CD4-positive, alpha-beta T cell treated with Interleukin-10 for 1 hour (primary cell): ENCODE measurements around the gene DCLK1.
"Not testable (repeated sequence)": the region's sequence is repeated elsewhere in the genome, so short reads cannot be mapped to it uniquely, and the experiment has no call there.

Experiments used
- DNase-seq: peaks from one replicate; pipeline ENCODE4 v3.0.0-alpha.2; 2020

DCLK1 gene

DNA sequence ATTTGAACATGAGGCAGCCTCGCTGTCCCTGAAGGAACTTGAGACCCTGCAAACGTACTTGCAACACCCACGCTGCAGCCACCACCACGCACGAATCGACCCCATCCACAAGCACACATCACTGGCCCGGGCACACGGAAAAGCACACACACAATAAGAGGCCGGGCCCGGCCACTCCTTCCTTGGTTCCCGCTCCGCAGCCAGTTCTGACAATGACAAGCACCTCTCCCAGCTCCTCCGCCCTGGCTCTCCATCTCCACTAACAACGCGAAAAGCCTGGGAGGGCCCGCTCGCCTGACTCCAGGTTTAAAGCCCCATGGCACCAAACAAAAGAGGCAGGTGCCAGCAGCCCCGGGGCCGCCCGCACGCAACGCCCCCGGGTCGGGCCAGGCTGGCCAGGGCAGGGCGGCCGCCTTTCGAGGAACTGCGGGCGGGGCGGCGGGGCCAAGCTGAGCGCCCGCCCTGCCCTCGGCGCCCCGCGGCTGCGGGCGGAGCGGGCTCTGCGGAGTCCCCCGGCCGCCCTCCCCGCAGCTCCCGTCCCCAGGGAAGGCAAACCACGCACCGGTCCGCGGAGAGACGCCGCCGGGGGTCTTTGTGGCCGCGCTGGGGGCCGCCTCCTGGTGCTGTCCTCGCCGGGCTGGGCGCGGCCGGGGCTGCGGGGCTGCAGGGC lies 495 bp downstream of the DCLK1 start:
- no peak for DNase-seq

DNA sequence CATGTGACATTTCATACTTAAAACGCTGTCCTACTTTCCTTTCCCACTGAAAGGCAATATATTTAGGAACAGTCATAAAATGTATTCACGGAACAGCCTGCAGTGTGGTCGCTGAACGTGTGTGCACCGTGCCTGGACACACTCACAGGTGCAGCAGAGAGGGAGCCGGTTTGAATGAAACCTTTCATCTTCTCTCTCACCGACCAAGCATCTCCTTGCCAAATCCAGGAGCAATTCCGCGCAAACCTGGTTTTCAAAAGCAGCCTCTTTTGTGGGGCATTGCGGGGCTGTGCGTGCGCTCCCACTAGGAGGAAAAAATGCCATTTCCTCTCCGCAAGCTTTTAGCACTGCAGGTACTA lies 1.0 kb downstream of the DCLK1 start:
- DNase-seq = no peak

DNA sequence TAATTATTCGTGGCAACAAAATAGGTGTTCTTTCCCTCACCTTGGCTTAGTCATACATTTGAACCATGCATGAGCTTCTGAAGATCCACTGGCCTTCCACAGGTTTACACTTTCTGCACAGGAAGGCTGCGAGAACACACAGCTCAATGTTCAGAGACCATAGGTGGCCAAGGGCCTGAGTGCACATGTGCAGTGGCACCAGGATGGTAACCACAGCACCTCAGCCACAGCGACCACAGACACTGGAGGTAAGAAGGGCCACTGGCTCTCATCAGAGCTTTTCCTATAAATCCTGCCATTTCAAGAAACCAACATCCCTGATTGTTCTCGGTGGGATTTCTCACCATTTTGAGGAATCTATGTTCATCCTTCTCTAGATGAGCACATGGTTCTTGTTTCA lies 1.6 kb downstream of the DCLK1 start:
- no peak for DNase-seq

DNA sequence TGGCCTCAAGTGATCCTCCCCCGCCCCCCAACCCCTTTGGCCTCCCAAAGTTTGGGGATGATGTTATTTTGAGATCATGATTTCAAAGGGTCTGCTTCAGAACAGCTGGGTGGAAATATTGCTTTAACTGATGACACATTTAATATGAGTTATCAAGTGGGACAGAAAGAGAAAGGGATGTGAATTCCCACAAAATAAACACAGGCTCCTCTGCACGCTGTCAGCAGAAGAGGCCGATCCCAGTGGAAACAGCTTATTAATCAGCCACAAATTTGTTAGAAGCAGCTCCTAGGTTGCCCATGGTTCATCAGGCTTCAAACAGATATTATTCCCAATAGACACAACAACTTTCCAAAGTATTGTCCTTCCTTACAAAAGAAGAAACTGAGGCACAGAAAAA lies 4.7 kb downstream of the DCLK1 start:
- no peak for DNase-seq

DNA sequence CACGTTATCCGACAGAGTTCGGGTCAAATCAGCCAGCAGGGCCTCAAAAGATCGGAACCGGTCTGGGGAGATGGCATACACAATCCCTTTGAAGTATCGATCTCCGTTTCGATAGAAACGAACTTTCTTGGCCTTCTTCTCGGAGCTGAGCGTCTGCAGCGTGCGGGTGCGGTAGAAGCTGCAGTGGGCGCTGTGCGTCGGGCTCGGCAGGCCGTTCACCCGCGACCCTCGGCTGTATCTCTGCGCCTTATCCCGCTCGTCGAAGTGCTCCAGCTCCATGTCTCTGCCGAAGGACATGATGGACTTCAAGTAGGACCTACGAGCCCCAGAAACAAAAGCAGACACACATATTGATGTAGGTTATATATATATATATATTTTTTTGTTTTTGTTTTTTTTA lies 5.3 kb downstream of the DCLK1 start:
- no peak for DNase-seq

DNA sequence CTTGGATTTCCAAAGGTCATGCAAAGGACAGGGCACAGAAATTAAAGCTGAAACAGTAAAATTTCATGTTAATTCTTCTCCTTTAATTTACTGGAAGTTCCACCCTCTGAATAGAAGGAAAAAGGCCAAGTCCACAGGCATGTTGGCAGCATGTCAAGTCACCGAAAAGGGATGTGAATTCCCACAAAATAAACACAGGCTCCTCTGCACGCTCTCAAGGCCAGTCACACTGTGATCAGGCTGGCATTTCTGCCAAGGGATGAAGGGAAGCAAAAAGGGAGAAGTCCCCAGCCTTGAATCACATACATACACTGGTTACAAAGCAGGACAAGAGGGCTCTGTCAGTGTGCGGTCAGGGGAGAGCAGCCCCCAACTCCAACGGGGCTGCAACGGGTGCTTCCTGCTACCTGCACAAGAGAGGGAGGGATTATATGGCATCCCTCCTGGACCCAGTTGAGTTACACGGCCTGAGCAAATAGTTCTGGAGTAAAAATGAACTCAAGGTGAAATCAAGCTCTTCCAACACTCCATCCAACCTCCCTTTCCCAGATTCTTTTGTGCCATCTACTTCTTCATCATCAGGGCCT lies 6.9 kb downstream of the DCLK1 start:
- DNase-seq = no peak

DNA sequence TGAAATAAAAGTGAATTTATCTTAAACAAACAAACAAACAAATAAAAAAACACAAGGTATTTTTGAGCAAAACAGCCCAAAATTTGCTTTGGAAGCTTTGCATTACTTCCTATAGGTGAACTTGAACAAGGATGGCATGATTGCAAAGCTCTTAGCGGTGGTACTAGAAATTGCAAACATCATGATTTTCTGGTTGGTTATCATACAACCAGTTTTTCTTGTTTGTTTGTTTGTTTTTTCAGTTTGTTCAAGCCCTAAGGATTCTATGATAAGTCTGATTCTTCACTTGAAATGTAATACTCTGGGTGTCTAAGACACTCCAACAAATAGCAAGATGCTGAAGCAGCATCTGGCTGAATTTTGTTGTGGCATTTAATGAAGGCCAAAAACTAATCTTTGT lies 15.9 kb downstream of the DCLK1 start:
- no peak for DNase-seq

DNA sequence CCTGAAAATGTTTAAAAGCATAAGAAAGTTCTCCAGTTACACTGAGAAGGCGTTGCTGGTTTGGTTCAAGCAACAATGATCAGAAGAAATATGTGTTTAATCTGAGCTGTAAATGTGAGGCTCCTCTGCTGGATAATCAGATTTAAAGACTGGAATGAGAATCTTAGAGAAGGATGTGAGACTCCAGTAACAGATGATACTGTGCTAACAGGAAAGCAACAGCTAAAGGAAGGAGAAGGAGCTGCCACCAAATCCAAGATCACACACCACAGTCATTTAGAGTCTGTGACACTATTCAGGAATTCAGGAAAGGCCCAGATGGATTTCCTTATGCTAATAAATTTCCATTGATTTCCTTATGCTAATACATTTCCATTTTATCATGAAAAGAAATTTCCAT lies 16.9 kb downstream of the DCLK1 start:
- DNase-seq = no peak

DNA sequence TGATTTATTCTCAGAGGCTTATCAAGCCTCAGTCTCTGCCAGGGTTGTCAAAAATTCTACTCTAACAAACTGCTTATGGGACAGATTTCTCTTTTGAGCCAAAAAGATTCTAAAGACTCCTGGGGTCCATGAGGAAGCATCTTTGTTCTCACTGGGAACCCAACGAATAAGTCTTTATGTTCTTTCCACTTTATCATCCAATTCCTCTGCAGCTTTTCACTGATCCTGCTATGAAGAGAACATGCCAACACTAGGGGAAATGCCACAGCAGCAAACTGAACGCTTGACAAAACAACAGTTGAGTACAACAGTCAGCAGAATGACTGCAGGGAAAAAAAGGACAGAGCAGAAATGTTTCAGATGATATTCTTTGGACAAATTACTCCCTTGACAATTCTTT lies 22.2 kb downstream of the DCLK1 start:
- DNase-seq = no peak

DNA sequence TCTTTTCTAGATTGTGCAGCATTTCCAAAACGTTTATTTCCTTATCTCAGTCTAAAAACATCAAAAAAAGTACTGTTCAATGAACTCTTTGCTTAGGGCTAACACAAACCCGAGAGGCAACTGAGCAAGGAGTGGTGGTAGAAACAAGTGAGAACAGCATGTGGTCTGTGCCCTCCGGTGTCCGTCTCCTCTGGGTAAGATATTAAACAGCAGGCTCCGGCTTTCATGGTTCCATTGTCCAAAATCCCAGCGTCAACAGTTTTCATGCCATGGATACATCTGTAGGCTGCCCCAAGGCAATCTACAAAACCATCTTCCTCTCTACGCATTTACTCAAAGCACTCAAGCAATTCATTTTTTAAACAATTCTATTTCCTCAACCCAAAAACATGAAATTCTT lies 22.8 kb downstream of the DCLK1 start:
- DNase-seq = no peak

DNA sequence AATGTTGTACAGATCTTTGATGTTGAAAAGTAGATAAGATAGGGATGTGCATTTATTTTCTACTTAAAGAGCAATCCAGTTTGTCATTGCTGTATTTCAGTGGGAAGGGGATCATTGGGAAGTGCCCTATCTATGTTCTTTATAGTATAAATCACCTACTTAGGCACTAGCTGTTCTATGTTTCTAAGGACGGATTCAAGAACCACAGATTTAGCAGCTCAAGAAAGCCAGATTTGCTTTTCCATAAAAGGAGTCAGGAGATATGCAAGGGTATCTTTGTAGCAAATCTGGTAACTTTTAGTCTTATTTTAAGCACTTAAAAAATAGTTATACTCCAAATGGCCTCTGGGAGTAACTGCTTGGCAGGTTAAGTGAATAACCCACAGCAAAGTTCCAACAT lies 23.7 kb downstream of the DCLK1 start:
- DNase-seq = no peak

DNA sequence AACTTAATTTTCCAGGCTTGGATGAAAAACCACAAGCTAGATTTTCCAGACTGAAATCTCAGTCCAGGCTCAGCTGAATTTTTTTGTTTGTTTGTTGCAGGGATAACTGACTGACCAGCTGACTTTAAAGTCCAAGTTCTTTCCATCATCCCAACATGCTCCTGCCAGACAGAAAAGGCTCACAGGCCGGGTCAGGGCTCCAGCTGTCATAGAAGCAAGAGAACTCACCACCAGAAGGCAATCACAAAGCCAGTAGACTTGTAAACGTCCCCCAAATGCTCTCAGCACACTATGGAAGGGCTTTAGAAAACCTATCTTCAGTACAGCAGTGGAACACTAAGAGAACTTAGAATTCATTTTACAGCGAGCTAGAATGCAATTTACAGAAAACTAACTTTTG lies 25.5 kb downstream of the DCLK1 start:
- no peak for DNase-seq

DNA sequence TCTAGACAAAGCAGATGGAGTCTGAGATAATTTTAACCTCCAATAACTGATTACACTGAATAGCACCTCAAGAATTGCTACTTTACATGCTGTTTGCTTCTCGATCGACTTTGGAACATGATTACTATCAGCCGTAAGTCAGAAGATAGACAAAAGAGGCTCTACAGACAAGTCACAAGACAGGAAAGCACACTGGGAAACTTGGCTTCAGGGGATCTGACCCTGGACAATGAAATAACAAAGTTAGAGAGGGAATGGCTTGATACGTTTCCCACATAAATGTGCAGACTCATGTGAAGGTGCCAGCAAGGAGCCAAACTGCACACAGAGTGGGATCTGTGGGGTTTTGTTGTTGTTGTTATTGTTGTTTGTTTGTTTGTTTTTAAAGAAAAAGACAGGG lies 28.5 kb downstream of the DCLK1 start:
- no peak for DNase-seq

DNA sequence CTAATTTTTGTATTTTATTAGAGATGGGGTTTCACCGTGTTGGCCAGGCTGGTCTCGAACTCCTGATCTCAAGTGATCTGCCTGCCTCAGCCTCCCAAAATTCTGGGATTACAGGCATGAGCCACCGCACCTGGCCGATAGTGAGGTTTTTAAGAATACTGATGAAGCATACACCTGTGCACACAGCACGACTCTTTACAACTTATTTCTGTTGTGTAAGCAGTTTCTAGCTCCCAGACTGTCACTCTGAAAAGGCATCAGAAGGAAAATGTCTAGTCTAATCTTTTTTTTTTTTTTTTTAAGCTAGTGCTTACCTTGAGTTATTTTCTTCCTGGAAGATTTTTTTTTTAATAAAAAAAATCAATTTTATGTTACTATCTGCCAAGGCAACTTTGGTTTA lies 29.3 kb downstream of the DCLK1 start:
- not testable (repeated sequence) for DNase-seq

DNA sequence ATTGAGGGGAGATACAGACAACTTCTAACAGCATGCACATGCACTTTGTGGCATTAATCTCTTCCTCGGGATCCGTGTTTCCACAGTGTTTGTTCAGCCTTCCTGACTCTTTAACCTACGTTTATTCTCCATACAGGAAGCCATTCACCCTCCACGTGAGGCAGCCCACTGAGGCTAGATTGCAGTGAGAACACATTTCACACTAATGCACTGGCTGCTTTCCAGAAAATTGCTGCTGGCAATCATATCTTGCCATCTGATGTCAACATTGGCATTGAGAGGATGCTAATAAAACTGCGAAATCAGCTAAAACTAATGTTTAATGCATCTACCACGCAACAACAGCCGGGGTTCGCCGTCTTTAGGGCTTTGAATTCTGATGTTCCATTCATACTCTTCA lies 30.0 kb downstream of the DCLK1 start:
- DNase-seq = no peak

DNA sequence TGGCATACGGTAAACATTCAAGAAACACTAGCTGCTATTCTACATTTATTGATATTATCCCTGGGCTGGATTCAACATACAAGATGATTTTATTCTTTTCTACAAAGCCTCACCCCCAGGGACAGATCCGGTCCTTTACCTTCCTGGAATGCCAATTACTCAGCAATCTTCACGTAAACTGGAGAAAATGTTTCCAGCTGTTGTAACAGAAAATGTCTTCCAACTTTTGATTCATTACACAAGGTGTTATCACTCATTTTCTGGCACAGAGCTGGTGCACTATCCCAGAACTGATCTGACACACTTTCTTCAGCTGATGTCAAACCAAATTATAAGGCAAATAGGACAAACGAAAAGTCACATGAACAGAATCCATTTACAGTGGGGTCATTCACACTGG lies 33.1 kb downstream of the DCLK1 start:
- no peak for DNase-seq

DNA sequence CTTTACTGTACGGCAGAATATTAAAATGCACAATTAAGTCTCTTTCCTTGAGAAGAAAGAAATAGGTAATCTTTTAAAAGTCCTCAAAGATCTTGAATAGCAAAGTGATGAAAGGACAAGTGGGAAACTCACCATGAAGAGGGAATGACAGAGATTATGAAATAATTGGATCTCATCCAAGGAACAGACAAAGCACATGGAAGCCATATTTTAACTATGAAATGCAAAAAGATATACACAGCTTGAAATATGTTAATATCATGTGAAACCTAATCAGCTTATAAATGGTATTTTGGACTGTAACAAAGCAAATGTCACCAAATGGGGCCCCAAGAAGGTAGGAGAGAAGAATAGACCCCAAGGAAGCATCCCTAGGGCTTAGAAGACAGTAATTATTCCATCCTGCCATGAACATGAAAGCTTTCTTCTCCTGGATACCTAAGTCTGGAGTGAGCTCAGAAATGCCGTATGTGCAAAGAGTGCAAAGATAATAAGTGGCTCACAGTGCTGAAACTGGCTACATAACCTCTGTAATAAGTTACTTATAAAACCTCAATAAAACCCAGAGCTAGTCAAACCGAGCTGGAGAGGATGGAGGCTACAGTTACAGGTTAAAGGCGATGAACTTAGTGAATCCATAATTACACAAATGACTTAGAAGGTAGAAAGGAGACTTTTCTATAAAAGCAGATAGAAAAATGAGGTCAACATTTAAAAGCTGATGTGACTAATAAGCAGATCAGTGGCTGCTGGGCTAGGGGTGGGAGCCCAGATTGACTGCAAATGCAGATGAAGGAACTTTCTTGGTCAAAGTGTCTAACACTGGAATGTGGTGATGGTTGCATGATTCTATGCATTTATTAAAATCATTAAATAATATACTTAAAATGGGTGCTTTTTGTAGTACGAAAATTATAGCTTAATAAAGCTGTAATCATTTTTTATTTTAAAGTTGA lies 34.4 kb downstream of the DCLK1 start:
- DNase-seq = no peak

DNA sequence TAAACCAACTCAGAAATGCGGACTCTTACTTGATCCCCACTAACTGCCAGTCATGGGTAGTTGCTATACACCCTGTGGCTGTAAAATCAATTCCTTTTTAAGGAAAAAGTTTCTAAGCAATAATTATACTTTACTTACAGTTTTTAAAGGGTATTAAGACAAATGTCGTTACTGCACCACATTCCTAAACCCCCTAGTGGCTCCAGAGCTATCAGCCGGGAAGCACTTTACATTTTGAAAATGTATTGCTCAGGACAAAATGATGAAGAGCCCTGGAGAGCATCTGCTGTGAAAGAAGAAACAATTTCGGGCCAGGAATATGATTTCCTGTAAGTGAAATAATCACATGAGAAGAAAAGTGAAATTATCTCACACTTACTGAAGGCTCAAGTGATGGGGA lies 36.7 kb downstream of the DCLK1 start:
- DNase-seq = no peak

DNA sequence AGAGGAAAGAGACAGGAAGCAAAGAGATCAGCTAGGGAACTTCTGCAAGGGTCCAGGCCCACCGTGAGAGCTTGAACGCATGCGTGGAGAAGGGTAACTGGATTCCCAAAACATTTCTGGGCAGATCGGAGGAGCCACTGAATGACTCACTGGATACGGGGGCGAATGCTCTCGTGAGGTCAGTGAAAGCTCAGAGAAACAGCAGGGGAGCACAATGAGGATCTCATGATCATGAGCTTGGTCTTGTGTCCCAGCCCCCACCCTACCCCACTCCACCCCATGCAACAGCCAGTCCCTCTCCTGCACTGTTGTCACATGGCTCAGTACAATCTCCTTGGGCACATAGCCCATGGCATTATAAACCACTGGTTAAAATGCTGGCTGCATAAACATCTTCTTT lies 40.6 kb downstream of the DCLK1 start:
- DNase-seq = no peak

DNA sequence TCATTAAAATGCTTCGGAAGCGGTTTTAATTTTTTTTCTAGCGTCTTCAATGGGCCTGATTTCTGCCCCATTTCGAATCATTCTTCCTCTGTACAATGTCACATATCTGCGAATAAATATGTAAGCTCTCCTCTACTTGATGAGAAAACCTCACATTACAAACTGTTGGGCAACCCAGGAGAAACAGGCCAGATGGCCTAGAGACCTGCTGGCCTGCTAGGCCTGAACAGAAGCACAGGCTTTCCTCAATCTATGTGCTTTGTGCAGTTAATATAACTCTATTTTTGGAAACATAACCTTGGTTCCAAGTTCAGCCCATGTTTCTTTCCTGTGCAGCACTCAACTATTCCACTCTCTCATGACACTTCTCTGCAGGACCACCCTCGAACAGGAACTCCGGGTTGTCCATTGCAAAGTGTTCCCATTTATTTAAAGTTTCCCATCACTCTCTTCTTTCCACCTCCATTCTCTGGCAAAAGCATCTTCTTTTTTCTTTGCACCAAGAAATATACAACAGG lies 42.0 kb downstream of the DCLK1 start:
- no peak for DNase-seq

DNA sequence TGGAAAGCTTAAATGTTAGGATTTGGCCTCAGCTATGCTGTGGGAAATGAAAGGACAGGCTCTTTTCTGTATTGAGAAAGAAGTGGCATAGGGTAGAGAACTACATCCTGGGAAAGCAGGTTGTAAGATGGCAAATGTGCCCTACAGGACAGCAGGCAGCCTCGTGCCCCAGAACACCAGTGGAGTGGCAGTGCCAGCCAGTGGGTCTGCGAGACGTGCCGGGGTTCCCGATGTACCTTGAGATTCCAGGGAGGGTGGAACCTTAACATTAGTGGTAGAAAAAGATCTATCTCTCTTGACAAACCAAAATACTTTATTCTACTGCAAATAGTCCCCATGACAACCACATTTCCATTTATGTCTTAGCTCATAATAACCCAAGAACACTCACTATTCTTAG lies 42.7 kb downstream of the DCLK1 start:
- DNase-seq = no peak

DNA sequence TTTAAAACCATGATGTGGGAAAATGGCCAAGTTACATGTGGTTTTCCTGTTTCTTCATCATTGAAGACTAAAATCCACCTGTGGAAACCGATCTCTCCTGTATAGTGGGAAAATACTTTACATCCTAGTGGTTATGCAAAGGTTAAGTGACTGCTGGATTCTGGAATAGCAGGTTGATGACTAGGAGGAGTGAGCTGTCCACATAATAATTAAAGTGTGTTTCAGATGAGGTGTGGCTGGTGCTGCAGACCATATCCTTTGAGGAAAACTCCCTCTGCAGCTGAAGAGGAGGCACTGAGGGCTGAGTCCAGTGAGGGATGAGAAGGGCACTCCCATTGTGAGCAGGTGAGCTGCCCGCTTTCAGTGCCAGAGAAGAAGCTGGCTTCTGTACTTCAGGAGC lies 43.2 kb downstream of the DCLK1 start:
- no peak for DNase-seq

DNA sequence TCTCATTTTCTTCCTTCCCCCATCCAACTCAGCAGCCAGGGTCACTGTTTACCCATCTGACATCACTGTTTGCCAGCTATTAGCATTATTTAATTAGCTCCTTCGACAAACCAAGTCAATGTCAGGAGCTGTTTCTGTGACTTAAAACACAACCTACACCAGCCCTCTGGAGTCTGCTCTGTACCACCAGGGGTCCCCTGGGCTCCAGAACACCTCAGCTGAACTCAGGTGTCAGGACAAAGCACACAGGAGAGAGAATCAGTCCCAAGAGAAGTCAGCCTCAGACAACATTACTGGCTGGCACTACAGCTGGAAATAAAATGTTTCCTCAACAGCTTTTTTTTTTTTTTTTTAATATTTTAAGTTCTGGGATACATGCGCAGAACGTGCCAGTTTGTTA lies 45.1 kb downstream of the DCLK1 start:
- DNase-seq = no peak

DNA sequence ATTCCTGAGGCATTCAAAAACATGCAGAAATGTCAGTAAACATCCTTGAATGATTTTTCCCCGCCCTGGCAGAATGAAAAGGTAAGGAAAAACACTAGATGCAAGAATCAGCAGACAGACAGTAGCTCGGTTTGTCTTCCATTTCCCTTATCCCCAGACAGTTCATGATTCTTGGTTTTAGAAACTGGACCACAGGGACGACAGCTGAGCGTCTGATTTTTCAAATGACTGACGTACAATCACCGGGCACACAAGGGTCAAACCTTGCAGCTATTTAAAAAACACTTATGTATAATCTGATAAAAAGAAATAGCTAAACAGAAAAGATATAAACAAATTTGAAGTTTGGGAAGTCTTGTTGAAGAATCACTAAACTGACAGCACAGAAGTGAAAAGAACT lies 47.1 kb downstream of the DCLK1 start:
- DNase-seq = no peak
